RWPE1 (cell line): Measurements from ENCODE around the gene TNFSF18.

Source experiments
- CTCF ChIA-PET: fragments of 350-600 bp; sonication (Branson Sonifier 250); formaldehyde crosslinking; extraction: SDS; loops from one replicate; lab custom pipeline; 2021; lab: Yijun Ruan, JAX
- POLR2A ChIA-PET: fragments of 400-600 bp; formaldehyde crosslinking; extraction: SDS; loops from one replicate; lab custom pipeline; 2020; ENCODE audit warnings: antibody characterized with exemption; ENCODE audit not compliant: low non-redundant PET; lab: Yijun Ruan, JAX
- DNase-seq: peaks from one replicate; pipeline ENCODE4 v3.0.0; 2012; ENCODE audit warnings: low spot score
- H3K27ac ChIP-seq: fragments of 450-650 bp; 2 replicates; pipeline ENCODE4 v1.5.1; 2017
- CTCF ChIP-seq: fragments of 450-650 bp; conservative IDR thresholded peaks from 2 replicates; pipeline ENCODE4 v1.5.1; 2017; ENCODE audit warnings: low read depth, mild to moderate bottlenecking

Gene TNFSF18

GRCh38 chr1:173044656-173045055 is 6.1 kb downstream of the TNFSF18 start:
- no peak for DNase-seq
- CTCF ChIA-PET, result no interaction called here
- POLR2A ChIA-PET, result no interaction called here
- TF ChIP-seq CTCF, result no peak
- H3K27ac ChIP-seq, result no peak overlapping the region

GRCh38 chr1:173043253-173043652 is 7.5 kb downstream of the TNFSF18 start:
- no peak overlapping the region for H3K27ac ChIP-seq
- DNase-seq, result no peak
- TF ChIP-seq CTCF, result no peak
- CTCF ChIA-PET, result no interaction called here
- POLR2A ChIA-PET, result no interaction called here

- ChIA-PET POLR2A (no interaction called here), CTCF (no interaction called here)
- H3K27ac ChIP-seq, result no peak overlapping the region
- DNase-seq, result no peak
- no peak for TF ChIP-seq CTCF
Measured at GRCh38 chr1:173042806-173043205, 7.9 kb downstream of the TNFSF18 start.

- H3K27ac ChIP-seq, result no peak overlapping the region
- TF ChIP-seq CTCF, result no peak
- POLR2A ChIA-PET, result no interaction called here
- DNase-seq, result no peak
- CTCF ChIA-PET, result interaction anchor here (0.6 kb wide), 2 partner anchors 127 to 253 kb away, joined by 3 read pairs; no protein-coding TSS in a partner anchor
Measured at GRCh38 chr1:173039626-173040025, 11.1 kb downstream of the TNFSF18 start.

- ChIA-PET CTCF (interaction anchor here (0.6 to 0.7 kb wide), 3 partner anchors 127 to 329 kb away, joined by 3 read pairs; no protein-coding TSS in a partner anchor), POLR2A (no interaction called here)
- DNase-seq, result no peak
- TF ChIP-seq CTCF, result no peak
- no peak overlapping the region for H3K27ac ChIP-seq
Measured at GRCh38 chr1:173038875-173039554, 11.7 kb downstream of the TNFSF18 start.

- no peak overlapping the region for H3K27ac ChIP-seq
- DNase-seq, result no peak
- CTCF ChIA-PET, result no interaction called here
- POLR2A ChIA-PET, result no interaction called here
- TF ChIP-seq CTCF, result no peak
Measured at GRCh38 chr1:173024543-173024942, 26.2 kb downstream of the TNFSF18 start.
